GM23248 (cell line): ENCODE results near the gene RBBP5.

Experiments used
- EZH2 ChIP-seq: fragments of 200-600 bp; sonication (generic); IDR thresholded peaks from 2 replicates; pipeline ENCODE4 v1.6.1; 2018; ENCODE audit warnings: antibody characterized with exemption, mild to moderate bottlenecking; ENCODE audit not compliant: insufficient read depth, poor library complexity, severe bottlenecking
- EZH2phosphoT487 ChIP-seq: fragments of 200-600 bp; sonication (generic); IDR thresholded peaks from 2 replicates; pipeline ENCODE4 v1.6.1; 2018; ENCODE audit warnings: antibody characterized with exemption, moderate library complexity, mild to moderate bottlenecking, low read depth; ENCODE audit not compliant: insufficient read depth

DNA sequence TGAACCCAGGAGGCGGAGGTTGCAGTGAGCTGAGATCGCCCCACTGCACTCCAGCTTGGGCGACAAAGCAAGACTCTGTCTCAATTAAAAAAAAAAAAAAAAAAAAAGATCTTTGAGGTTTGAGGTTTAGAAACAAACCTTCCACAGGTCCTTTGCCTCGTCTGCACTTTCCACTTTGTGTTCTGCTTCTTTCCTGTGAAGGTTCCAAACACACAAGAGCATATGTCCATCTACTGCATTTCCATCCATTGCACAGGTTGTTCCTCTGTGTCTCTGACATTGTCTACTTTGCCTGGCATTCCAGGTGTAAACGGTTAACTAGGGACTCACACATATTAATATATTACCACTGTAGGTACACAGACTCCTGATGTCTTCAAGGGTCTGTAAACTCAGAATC is 49.6 kb upstream of the RBBP5 start:
- no peak for TF ChIP-seq EZH2phosphoT487
- TF ChIP-seq EZH2: no peak
